HEK293 (cell line): Measurements from ENCODE around the gene HMGN1.

Source experiments
- CTCF ChIP-seq: fragments of 450-650 bp; formaldehyde crosslinking; IDR thresholded peaks from 2 replicates; pipeline ENCODE4 v1.5.1; 2016; ENCODE audit warnings: missing biosample characterization, missing genetic modification characterization
- SETDB1 ChIP-seq: IDR thresholded peaks from one replicate; pipeline ENCODE4 v1.6.1; 2017; ENCODE audit warnings: mild to moderate bottlenecking, low read length, moderate library complexity, mixed read lengths; ENCODE audit not compliant: insufficient read length
- ZNF24 ChIP-seq: fragments of 450-650 bp; formaldehyde crosslinking; IDR thresholded peaks from 2 replicates; pipeline ENCODE4 v1.5.1; 2016; ENCODE audit warnings: missing biosample characterization, missing genetic modification characterization
- ZNF274 ChIP-seq, 2 experiments: fragments of 200-500 bp in 1 of 2; fragments of 450-650 bp in 1 of 2; sonication (Bioruptor generic) in 1 of 2; formaldehyde crosslinking in 1 of 2; IDR thresholded peaks; 2 replicates each; pipeline versions ENCODE4 v1.5.1 to v1.6.1; 2014 to 2016; ENCODE audit warnings: borderline replicate concordance in 1 of 2, inconsistent platforms in 1 of 2, low read length in 1 of 2, missing biosample characterization in 1 of 2, missing genetic modification characterization in 1 of 2
- ZNF530 ChIP-seq: fragments of 450-650 bp; formaldehyde crosslinking; IDR thresholded peaks from 2 replicates; pipeline ENCODE4 v1.5.1; 2016; ENCODE audit warnings: low read depth, missing biosample characterization, missing genetic modification characterization
- ZNF792 ChIP-seq: fragments of 450-650 bp; formaldehyde crosslinking; IDR thresholded peaks from 2 replicates; pipeline ENCODE4 v1.5.1; 2016; ENCODE audit warnings: missing biosample characterization, missing genetic modification characterization
- ZNF830 ChIP-seq: fragments of 450-650 bp; IDR thresholded peaks from 2 replicates; pipeline ENCODE4 v1.5.0; 2018; ENCODE audit warnings: missing biosample characterization, missing genetic modification characterization, low read depth, mild to moderate bottlenecking, moderate library complexity

- TF ChIP-seq ZNF830 (tag by site-specific recombination): no peak
- no peak for TF ChIP-seq ZNF274 (IDR thresholded peaks at IDR 0.05; ENCODE audit: low read length)
- TF ChIP-seq ZNF274 (tag by site-specific recombination; IDR thresholded peaks at IDR 0.05; ENCODE audit: borderline replicate concordance): no peak
- no peak for TF ChIP-seq SETDB1
- TF ChIP-seq ZNF24 (tag by site-specific recombination): no peak
- TF ChIP-seq ZNF530 (tag by site-specific recombination): no peak
- TF ChIP-seq CTCF (tag by site-specific recombination): no peak
- TF ChIP-seq ZNF792 (tag by site-specific recombination): no peak
Measured at GRCh38 chr21:39345440-39345839, 3.4 kb downstream of the HMGN1 start.
